Measurements from ENCODE around the gene DACH1. TPM values are rescaled to one million over a fixed set of nuclear protein-coding genes. Genes with fewer than 3 reads are reported as not detected.

The DACH1 gene
- total and polyA plus RNA-seq, 2 of the 8 experiments (the other 6 are each of a cell fraction or from before 2014, with no cell fraction given): 0.12 to 0.67 TPM

DNA sequence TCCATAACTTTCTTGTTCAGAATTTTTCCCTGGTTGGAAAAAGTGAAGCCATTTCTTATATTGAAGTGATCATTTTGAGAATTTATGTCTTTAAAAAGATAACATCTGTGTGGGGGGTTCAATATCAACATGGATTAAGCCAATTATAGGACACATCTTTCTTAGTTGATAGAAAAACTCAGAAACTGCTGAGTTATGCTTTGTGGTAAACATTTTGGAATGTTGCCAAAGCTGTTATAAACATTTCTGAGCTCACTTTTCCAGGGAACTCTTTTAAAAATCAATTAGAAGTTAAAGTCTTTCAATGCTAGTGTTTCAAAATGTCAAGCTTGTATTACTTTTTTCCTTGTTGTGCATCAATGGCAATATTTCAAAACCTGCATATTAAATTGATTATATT is 248.8 kb downstream of the DACH1 start:
- ChIA-PET CTCF (ENCODE audit: partially characterized antibody) (interaction anchor here (0.7 to 1.1 kb wide), 2 partner anchors 23 to 638 kb away, joined by 3 to 4 read pairs; no protein-coding TSS in a partner anchor), POLR2A (ENCODE audit: partially characterized antibody) (no interaction called here)
- H2BK120ac ChIP-seq (replicated peaks; ENCODE audit: low read depth, low read length): no peak overlapping the region
- H2BK20ac ChIP-seq (ENCODE audit: low read length): no peak overlapping the region
- H2AFZ ChIP-seq (ENCODE audit: low read length): no peak overlapping the region
- peaks cover 0 to 3% (median 0%) of the 10 kb centered on the region in 4 experiments; a peak in 1 of 7 replicates for H3K4me1 ChIP-seq (replicated peaks in 1 of 4; ENCODE audit: control insufficient read depth in 3 of 4, insufficient read depth in 4 of 4, low read length in 3 of 4)
- no peaks in the 10 kb centered on the region for H3K23me2 ChIP-seq (ENCODE audit: low read depth, low read length)
- no peak overlapping the region for H2AK5ac ChIP-seq (ENCODE audit: low read depth, low read length)
- H3K9ac ChIP-seq (replicated peaks in 1 of 4; ENCODE audit: extremely low read depth in 1 of 4, low read depth in 3 of 4, low read length in 3 of 4): no peak overlapping the region
- H3K56ac ChIP-seq (replicated peaks; ENCODE audit: insufficient read length, low read depth, low read length): no peak overlapping the region
- FAIRE-seq (no peak), DNase-seq (ENCODE audit: low read depth in 1 of 2, low spot score in 2 of 2) (no peak)
- no peak overlapping the region for H2BK15ac ChIP-seq (ENCODE audit: low read length)
- H3K23ac ChIP-seq (ENCODE audit: insufficient read length): no peak overlapping the region
- no peaks in the 10 kb centered on the region for H3K27me3 ChIP-seq (replicated peaks in 1 of 4; ENCODE audit: control insufficient read depth in 3 of 4, extremely low read depth in 1 of 4, insufficient read depth in 3 of 4, low read length in 3 of 4)
- H3K36me3 ChIP-seq (ENCODE audit: control insufficient read depth in 2 of 4, insufficient read depth in 4 of 4, low read length in 3 of 4): no peaks in the 10 kb centered on the region
- H2BK12ac ChIP-seq (ENCODE audit: low read depth, low read length): no peak overlapping the region
- no peak overlapping the region for H3K4me3 ChIP-seq (ENCODE audit: extremely low read depth in 1 of 4, insufficient read depth in 2 of 4, low read depth in 3 of 4, low read length in 4 of 4)
- H3K79me2 ChIP-seq (ENCODE audit: control insufficient read depth in 1 of 2, insufficient read depth in 2 of 2, low read length in 2 of 2): no peaks in the 10 kb centered on the region
- no peak overlapping the region for H3K14ac ChIP-seq (ENCODE audit: insufficient read length)
- no peaks in the 10 kb centered on the region for H4K20me1 ChIP-seq (replicated peaks in 1 of 2; ENCODE audit: control insufficient read depth in 1 of 2, insufficient read depth in 2 of 2, low read length in 2 of 2)
- no peak overlapping the region for H3K18ac ChIP-seq (ENCODE audit: extremely low read depth, low read length)
- no peak overlapping the region for H3K27ac ChIP-seq (ENCODE audit: low read depth, low read length)
- H4K5ac ChIP-seq (ENCODE audit: insufficient read length, low read depth, low read length): no peak overlapping the region
- H4K91ac ChIP-seq (replicated peaks; ENCODE audit: insufficient read length, low read length): no peak overlapping the region
- H3K4me2 ChIP-seq (ENCODE audit: insufficient read depth in 1 of 2, low read depth in 2 of 2, low read length in 2 of 2): no peak overlapping the region
- H3K4ac ChIP-seq (replicated peaks; ENCODE audit: insufficient read length, low read depth, low read length): no peak overlapping the region
- H4K8ac ChIP-seq (ENCODE audit: extremely low read depth, insufficient read depth, low read length): no peak overlapping the region
- H2BK5ac ChIP-seq (ENCODE audit: low read depth, low read length): no peak overlapping the region
- no peaks in the 10 kb centered on the region for H3K79me1 ChIP-seq (ENCODE audit: low read depth, low read length)
- no peaks in the 10 kb centered on the region for H3K9me3 ChIP-seq (ENCODE audit: insufficient read depth in 2 of 2, low read depth in 1 of 2, low read length in 1 of 2)
- TF ChIP-seq GABPA (IDR thresholded peaks at IDR 0.05; ENCODE audit: borderline replicate concordance, insufficient read depth, low read length) (no peak), NRF1 (IDR thresholded peaks at IDR 0.05; ENCODE audit: low read depth, low read length) (no peak), TAF1 (IDR thresholded peaks at IDR 0.05; ENCODE audit: low read depth, low read length) (no peak), RXRA (IDR thresholded peaks at IDR 0.05; ENCODE audit: insufficient read depth, low read depth, low read length) (no peak), TEAD4 (IDR thresholded peaks at IDR 0.05; ENCODE audit: low read depth, low read length) (no peak), CHD1 (IDR thresholded peaks at IDR 0.05; ENCODE audit: low read depth, low read length) (no peak), YY1 (IDR thresholded peaks at IDR 0.05; ENCODE audit: low read depth, low read length) (no peak), TBP (IDR thresholded peaks at IDR 0.05; ENCODE audit: low read depth, low read length) (no peak), RBBP5 (IDR thresholded peaks at IDR 0.05; ENCODE audit: borderline replicate concordance, low read depth, low read length) (no peak), SUZ12 (IDR thresholded peaks at IDR 0.05; ENCODE audit: low read length) (no peak), ASH2L (IDR thresholded peaks at IDR 0.05; ENCODE audit: low read length) (no peak), SIRT6 (IDR thresholded peaks at IDR 0.05; ENCODE audit: low read length) (no peak), JUN (IDR thresholded peaks at IDR 0.05; ENCODE audit: low read depth, low read length) (no peak), EP300 (IDR thresholded peaks at IDR 0.05; ENCODE audit: borderline replicate concordance in 1 of 2, low read depth in 2 of 2, low read length in 2 of 2) (no peak), KDM1A (IDR thresholded peaks at IDR 0.05; ENCODE audit: borderline replicate concordance, low read length) (no peak)

All from H1 (cell line).